22Rv1 (cell line): ENCODE results near the gene SYNE1.

Source experiments
- H3K27ac ChIP-seq: fragments of 450-650 bp; 2 replicates; pipeline ENCODE4 v1.5.1; 2017
- ZFX ChIP-seq: fragments of 450-650 bp; IDR thresholded peaks from 2 replicates; pipeline ENCODE4 v1.6.1; 2017; ENCODE audit warnings: antibody characterized with exemption, borderline replicate concordance
- TF ChIP-seq, protein P1 (sequence below): fragments of 450-650 bp; IDR thresholded peaks from 2 replicates; pipeline ENCODE4 v1.5.1; 2017; ENCODE audit warnings: mild to moderate bottlenecking

SYNE1 gene

GRCh38 chr6:152270301-152270925 lies 366.7 kb downstream of the SYNE1 start:
- no peak overlapping the region for H3K27ac ChIP-seq
- TF ChIP-seq, protein P1, sequence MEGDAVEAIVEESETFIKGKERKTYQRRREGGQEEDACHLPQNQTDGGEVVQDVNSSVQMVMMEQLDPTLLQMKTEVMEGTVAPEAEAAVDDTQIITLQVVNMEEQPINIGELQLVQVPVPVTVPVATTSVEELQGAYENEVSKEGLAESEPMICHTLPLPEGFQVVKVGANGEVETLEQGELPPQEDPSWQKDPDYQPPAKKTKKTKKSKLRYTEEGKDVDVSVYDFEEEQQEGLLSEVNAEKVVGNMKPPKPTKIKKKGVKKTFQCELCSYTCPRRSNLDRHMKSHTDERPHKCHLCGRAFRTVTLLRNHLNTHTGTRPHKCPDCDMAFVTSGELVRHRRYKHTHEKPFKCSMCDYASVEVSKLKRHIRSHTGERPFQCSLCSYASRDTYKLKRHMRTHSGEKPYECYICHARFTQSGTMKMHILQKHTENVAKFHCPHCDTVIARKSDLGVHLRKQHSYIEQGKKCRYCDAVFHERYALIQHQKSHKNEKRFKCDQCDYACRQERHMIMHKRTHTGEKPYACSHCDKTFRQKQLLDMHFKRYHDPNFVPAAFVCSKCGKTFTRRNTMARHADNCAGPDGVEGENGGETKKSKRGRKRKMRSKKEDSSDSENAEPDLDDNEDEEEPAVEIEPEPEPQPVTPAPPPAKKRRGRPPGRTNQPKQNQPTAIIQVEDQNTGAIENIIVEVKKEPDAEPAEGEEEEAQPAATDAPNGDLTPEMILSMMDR = no peak
- no peak for TF ChIP-seq ZFX

DNA sequence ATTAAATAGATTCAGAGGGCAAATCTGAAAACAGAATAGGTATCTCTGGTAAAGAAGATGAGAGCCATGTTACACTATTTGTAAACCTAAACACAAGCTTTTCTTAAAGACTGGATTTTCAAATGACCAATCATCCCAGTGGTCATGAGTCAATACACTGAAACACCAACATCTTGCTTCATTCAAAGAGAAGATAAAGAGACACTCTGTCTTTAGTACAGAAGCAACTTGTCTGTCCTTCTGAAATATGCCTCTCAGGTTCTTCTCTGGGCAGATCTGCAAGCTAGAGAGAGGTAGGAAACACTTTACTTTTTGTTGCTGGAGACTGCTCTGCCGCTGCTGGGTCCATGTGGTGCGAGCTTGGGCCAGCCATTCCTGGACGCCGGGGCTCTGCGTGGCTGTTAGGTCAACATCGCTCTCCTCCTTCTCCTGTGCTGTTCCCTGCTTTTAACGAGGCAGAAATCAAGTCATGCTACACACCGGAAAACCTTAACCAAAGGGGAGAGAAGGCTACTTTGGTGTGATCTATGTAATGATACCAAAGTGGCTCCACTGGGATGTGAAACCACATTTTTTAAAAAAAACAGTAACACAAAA lies 368.2 kb downstream of the SYNE1 start:
- no peak for TF ChIP-seq ZFX
- TF ChIP-seq, protein P1 = no peak
- H3K27ac ChIP-seq = no peak overlapping the region

DNA sequence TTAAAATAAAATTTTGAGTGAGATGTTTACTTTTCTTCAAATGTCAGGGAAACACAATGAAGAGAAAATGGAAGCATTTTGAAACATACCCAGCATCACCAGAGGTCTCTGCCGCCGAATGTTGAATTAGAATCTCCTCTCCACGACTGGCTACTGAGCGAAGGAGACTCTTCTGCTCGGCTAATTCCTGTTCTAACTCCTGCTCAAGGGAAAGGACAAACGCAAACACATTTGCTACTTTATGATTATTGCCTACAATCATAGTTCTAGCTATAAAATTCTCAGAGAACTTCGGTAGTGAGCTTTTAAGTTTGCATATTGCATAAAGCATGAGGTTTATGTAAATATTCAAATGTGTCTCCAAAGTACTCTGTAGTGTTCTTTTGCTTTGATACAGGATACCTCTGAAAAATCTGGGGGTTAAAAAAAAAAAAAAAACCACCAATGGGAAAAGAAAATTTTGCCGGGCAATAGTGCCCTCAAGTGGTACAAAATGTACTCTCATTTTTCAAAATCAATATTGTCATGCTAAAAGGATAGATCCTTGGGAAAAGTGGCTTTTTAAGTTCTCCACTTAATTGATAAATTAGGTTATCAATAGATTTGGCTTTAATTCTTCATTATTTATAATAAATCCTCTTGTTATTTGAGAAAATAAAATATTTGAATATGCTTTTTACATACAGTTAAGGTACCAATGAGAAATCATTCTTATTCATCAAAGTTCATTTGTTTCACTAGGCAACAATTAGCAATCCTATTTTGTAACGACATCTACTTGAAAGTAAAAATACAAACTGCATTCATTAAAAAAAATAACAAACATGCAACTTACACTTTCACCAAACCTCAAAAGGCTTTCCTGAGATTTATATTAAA lies 369.0 kb downstream of the SYNE1 start:
- no peak for TF ChIP-seq ZFX
- TF ChIP-seq, protein P1 = peak; percentile 79
- no peak overlapping the region for H3K27ac ChIP-seq

- TF ChIP-seq, protein P1 = no peak
- no peak for TF ChIP-seq ZFX
- H3K27ac ChIP-seq = no peak overlapping the region
These were observed 371.5 kb downstream of the SYNE1 start for GRCh38 chr6:152265651-152266050.

DNA sequence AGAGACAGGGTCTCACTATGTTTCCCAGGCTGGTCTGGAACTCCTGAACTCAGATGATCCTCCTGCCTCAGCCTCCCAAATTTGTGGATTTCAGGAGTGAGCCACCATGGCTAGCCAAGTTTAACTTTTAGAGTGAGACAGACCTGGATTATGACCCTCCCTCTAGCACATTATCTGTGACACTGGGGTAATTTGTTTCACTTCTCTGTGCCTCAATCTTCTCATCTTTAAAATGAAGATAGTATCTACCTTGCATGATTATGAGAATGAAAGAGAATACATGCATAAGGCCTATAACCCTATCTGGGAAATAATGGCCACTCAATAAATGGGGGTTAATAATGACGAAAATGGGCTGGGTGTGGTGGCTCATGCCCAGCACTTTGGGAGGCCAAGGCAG lies 373.6 kb downstream of the SYNE1 start:
- TF ChIP-seq, protein P1 = no peak
- no peak overlapping the region for H3K27ac ChIP-seq

- TF ChIP-seq, protein P1 = no peak
- no peak for TF ChIP-seq ZFX
- H3K27ac ChIP-seq = no peak overlapping the region
These were observed 376.0 kb downstream of the SYNE1 start for GRCh38 chr6:152261179-152261578.

GRCh38 chr6:152259234-152259633 lies 377.9 kb downstream of the SYNE1 start:
- no peak overlapping the region for H3K27ac ChIP-seq
- TF ChIP-seq, protein P1 = no peak
- no peak for TF ChIP-seq ZFX
